Activated T-helper 17 cell treated with anti-CD3 and anti-CD28 coated beads, Interleukin-2, amount 50 U/mL, for 72 hours (primary cell): ENCODE measurements around the gene TSPAN14. TPM values are rescaled to one million over a fixed set of nuclear protein-coding genes. Genes with fewer than 3 reads are reported as not detected.

Experiments used
- ATAC-seq: fragments of 150-1000 bp; cut with Tn5 transposase; replicated peaks from 2 replicates; pipeline ENCODE4 v1.10.0; 2021; ENCODE audit warnings: mild to moderate bottlenecking, moderate library complexity
- H3K27ac Mint-ChIP-seq: one replicate; pipeline ENCODE4 v1.8.0; 2022; ENCODE audit warnings: mixed read lengths
- H3K27me3 Mint-ChIP-seq: one replicate; pipeline ENCODE4 v1.8.0; 2022; ENCODE audit warnings: mixed read lengths
- H3K36me3 Mint-ChIP-seq: one replicate; pipeline ENCODE4 v1.8.0; 2022; ENCODE audit warnings: low read depth, mild to moderate bottlenecking, mixed read lengths
- H3K4me1 Mint-ChIP-seq: one replicate; pipeline ENCODE4 v1.8.0; 2022; ENCODE audit warnings: mixed read lengths
- H3K4me3 Mint-ChIP-seq: one replicate; pipeline ENCODE4 v1.8.0; 2022; ENCODE audit warnings: mild to moderate bottlenecking, mixed read lengths
- H3K9me3 Mint-ChIP-seq: one replicate; pipeline ENCODE4 v1.8.0; 2022; ENCODE audit warnings: mixed read lengths
- total RNA-seq, 2 donors: library from RNA; stranded (reverse); gene quantifications; one replicate each; pipeline ENCODE4 v1.2.3, GENCODE V29; 2022

TSPAN14 gene
- total RNA-seq, 2 donors from 2014 or later = 61.9 to 64.5 TPM

- Mint-ChIP-seq H3K4me3 (peak overlapping the region; percentile 91), H3K4me1 (peaks cover 33% of the 10 kb centered on the region), H3K36me3 (peaks cover 50% of the 10 kb centered on the region), H3K9me3 (no peaks in the 10 kb centered on the region), H3K27me3 (no peaks in the 10 kb centered on the region), H3K27ac (peak overlapping the region; percentile 89)
- ATAC-seq = no peak
These were observed 1.6 kb downstream of the TSPAN14 start for GRCh38 chr10:80455461-80456349.

GRCh38 chr10:80457554-80458262 lies 3.6 kb downstream of the TSPAN14 start:
- H3K9me3 Mint-ChIP-seq = no peaks in the 10 kb centered on the region
- no peak for ATAC-seq
- peak overlapping the region; percentile 91 for H3K4me3 Mint-ChIP-seq
- H3K4me1 Mint-ChIP-seq = peaks cover 50% of the 10 kb centered on the region
- H3K36me3 Mint-ChIP-seq = peaks cover 57% of the 10 kb centered on the region
- peak overlapping the region; percentile 89 for H3K27ac Mint-ChIP-seq
- H3K27me3 Mint-ChIP-seq = no peaks in the 10 kb centered on the region

GRCh38 chr10:80458263-80458625 lies 4.1 kb downstream of the TSPAN14 start:
- Mint-ChIP-seq H3K4me1 (peaks cover 53% of the 10 kb centered on the region), H3K27ac (peak overlapping the region; percentile 89), H3K27me3 (no peaks in the 10 kb centered on the region), H3K4me3 (peak overlapping the region; percentile 91), H3K9me3 (no peaks in the 10 kb centered on the region), H3K36me3 (peaks cover 59% of the 10 kb centered on the region)
- no peak for ATAC-seq

- Mint-ChIP-seq H3K4me3 (peak overlapping the region; percentile 91), H3K36me3 (peaks cover 63% of the 10 kb centered on the region), H3K27me3 (no peaks in the 10 kb centered on the region), H3K27ac (peak overlapping the region; percentile 89), H3K4me1 (peaks cover 54% of the 10 kb centered on the region), H3K9me3 (no peaks in the 10 kb centered on the region)
- no peak for ATAC-seq
These were observed 4.5 kb downstream of the TSPAN14 start for GRCh38 chr10:80458638-80459037.

- H3K27me3 Mint-ChIP-seq = no peaks in the 10 kb centered on the region
- no peaks in the 10 kb centered on the region for H3K9me3 Mint-ChIP-seq
- ATAC-seq = peak; percentile 52
- peak overlapping the region; percentile 89 for H3K27ac Mint-ChIP-seq
- peaks cover 68% of the 10 kb centered on the region for H3K36me3 Mint-ChIP-seq
- H3K4me1 Mint-ChIP-seq = peaks cover 59% of the 10 kb centered on the region
- H3K4me3 Mint-ChIP-seq = peak overlapping the region; percentile 91
These were observed 5.1 kb downstream of the TSPAN14 start for GRCh38 chr10:80459047-80459865.

GRCh38 chr10:80460399-80461207 lies 6.5 kb downstream of the TSPAN14 start:
- peaks cover 67% of the 10 kb centered on the region for H3K36me3 Mint-ChIP-seq
- H3K4me3 Mint-ChIP-seq = peak overlapping the region; percentile 91
- H3K9me3 Mint-ChIP-seq = no peaks in the 10 kb centered on the region
- peaks cover 71% of the 10 kb centered on the region for H3K4me1 Mint-ChIP-seq
- peak overlapping the region; percentile 89 for H3K27ac Mint-ChIP-seq
- no peaks in the 10 kb centered on the region for H3K27me3 Mint-ChIP-seq
- no peak for ATAC-seq

- peaks cover 62% of the 10 kb centered on the region for H3K36me3 Mint-ChIP-seq
- H3K4me1 Mint-ChIP-seq = peaks cover 72% of the 10 kb centered on the region
- no peaks in the 10 kb centered on the region for H3K9me3 Mint-ChIP-seq
- peak overlapping the region; percentile 91 for H3K4me3 Mint-ChIP-seq
- peak overlapping the region; percentile 89 for H3K27ac Mint-ChIP-seq
- ATAC-seq = no peak
- H3K27me3 Mint-ChIP-seq = no peaks in the 10 kb centered on the region
These were observed 7.4 kb downstream of the TSPAN14 start for GRCh38 chr10:80461208-80462183.

GRCh38 chr10:80462299-80462980 lies 8.3 kb downstream of the TSPAN14 start:
- Mint-ChIP-seq H3K4me3 (peak overlapping the region; percentile 91), H3K27me3 (no peaks in the 10 kb centered on the region), H3K9me3 (no peaks in the 10 kb centered on the region), H3K36me3 (peaks cover 57% of the 10 kb centered on the region), H3K27ac (peak overlapping the region; percentile 89), H3K4me1 (peaks cover 81% of the 10 kb centered on the region)
- no peak for ATAC-seq

- ATAC-seq = peak; percentile 61
- peaks cover 58% of the 10 kb centered on the region for H3K36me3 Mint-ChIP-seq
- H3K9me3 Mint-ChIP-seq = no peaks in the 10 kb centered on the region
- no peaks in the 10 kb centered on the region for H3K27me3 Mint-ChIP-seq
- peak overlapping the region; percentile 89 for H3K27ac Mint-ChIP-seq
- peaks cover 75% of the 10 kb centered on the region for H3K4me1 Mint-ChIP-seq
- peak overlapping the region; percentile 91 for H3K4me3 Mint-ChIP-seq
These were observed 9.1 kb downstream of the TSPAN14 start for GRCh38 chr10:80462981-80463741.

GRCh38 chr10:80463868-80464267 lies 9.8 kb downstream of the TSPAN14 start:
- peaks cover 58% of the 10 kb centered on the region for H3K36me3 Mint-ChIP-seq
- no peak for ATAC-seq
- H3K9me3 Mint-ChIP-seq = no peaks in the 10 kb centered on the region
- H3K4me3 Mint-ChIP-seq = peak overlapping the region; percentile 91
- H3K4me1 Mint-ChIP-seq = peaks cover 69% of the 10 kb centered on the region
- H3K27ac Mint-ChIP-seq = peak overlapping the region; percentile 36
- H3K27me3 Mint-ChIP-seq = no peaks in the 10 kb centered on the region

- Mint-ChIP-seq H3K36me3 (peaks cover 58% of the 10 kb centered on the region), H3K4me1 (peaks cover 68% of the 10 kb centered on the region), H3K27me3 (no peaks in the 10 kb centered on the region), H3K27ac (peak overlapping the region; percentile 99), H3K4me3 (peak overlapping the region; percentile 91), H3K9me3 (no peaks in the 10 kb centered on the region)
- ATAC-seq = peak; percentile 18
These were observed 10.7 kb downstream of the TSPAN14 start for GRCh38 chr10:80464557-80465450.
